Coronary artery (tissue), 2 donors: Measurements from ENCODE around the gene MYLK.

ENCODE experiments used
- DNase-seq: peaks from one replicate; pipeline ENCODE4 v3.0.0-alpha.2; 2017; ENCODE audit warnings: low spot score
- H3K27ac ChIP-seq, 2 donors: fragments of 200-600 bp; sonication (generic); one replicate each; pipeline ENCODE4 v1.5.1; 2016 to 2019
- H3K4me3 ChIP-seq: fragments of 200-600 bp; sonication (generic); 2 replicates; pipeline ENCODE4 v1.5.1; 2016; ENCODE audit warnings: mild to moderate bottlenecking, moderate library complexity
- TF ChIP-seq, protein P1 (sequence below): fragments of 200-600 bp; sonication (generic); IDR thresholded peaks from one replicate; pipeline ENCODE4 v1.5.1; 2019; ENCODE audit warnings: antibody characterized with exemption

Gene MYLK

GRCh38 chr3:123634149-123635051, 249.7 kb downstream of the MYLK start:
- Histone ChIP-seq H3K27ac (peak overlapping the region; percentile 44 to 66), H3K4me3 (peak overlapping the region; percentile 3)
- no peak for DNase-seq
- TF ChIP-seq, protein P1, sequence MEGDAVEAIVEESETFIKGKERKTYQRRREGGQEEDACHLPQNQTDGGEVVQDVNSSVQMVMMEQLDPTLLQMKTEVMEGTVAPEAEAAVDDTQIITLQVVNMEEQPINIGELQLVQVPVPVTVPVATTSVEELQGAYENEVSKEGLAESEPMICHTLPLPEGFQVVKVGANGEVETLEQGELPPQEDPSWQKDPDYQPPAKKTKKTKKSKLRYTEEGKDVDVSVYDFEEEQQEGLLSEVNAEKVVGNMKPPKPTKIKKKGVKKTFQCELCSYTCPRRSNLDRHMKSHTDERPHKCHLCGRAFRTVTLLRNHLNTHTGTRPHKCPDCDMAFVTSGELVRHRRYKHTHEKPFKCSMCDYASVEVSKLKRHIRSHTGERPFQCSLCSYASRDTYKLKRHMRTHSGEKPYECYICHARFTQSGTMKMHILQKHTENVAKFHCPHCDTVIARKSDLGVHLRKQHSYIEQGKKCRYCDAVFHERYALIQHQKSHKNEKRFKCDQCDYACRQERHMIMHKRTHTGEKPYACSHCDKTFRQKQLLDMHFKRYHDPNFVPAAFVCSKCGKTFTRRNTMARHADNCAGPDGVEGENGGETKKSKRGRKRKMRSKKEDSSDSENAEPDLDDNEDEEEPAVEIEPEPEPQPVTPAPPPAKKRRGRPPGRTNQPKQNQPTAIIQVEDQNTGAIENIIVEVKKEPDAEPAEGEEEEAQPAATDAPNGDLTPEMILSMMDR: no peak

- DNase-seq: no peak
- Histone ChIP-seq H3K27ac (peak overlapping the region in 1 of 2 donors; percentile 66), H3K4me3 (no peak overlapping the region)
- TF ChIP-seq, protein P1: no peak
Measured at GRCh38 chr3:123633530-123633929, 250.6 kb downstream of the MYLK start.

DNA sequence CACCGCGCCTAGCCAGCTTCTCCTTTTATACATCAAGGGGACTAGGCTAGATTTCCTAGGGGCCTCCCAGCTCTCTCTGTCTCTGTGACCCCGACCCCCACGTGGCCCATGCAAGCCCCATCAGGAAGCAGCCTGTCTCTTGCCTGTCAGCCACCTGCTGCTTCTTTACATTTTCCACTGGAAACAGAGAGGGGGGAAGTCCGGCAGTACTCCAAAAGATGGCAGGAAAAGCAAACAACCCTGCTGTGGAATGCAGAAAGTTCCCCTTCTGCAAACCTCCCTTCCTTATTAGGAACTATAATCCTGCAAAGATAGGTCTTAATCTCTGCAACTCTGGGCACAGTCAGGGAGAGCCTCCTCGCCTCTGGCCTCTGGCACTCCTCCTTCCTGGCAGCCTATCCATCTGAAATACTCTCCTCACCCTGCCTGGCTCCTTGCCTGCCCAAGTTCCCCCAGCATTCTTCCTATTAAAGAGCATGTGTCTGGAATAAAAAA, 251.9 kb downstream of the MYLK start:
- TF ChIP-seq, protein P1: no peak
- H3K27ac ChIP-seq: peak overlapping the region; percentile 14 to 66
- H3K4me3 ChIP-seq: no peak overlapping the region
- peak; percentile 67 for DNase-seq

GRCh38 chr3:123629747-123630047, 254.4 kb downstream of the MYLK start:
- TF ChIP-seq, protein P1: no peak
- DNase-seq: no peak
- Histone ChIP-seq H3K27ac (peak overlapping the region in 1 of 2 donors; percentile 63), H3K4me3 (no peak overlapping the region)

GRCh38 chr3:123628996-123629746, 255.0 kb downstream of the MYLK start:
- H3K27ac ChIP-seq: peak overlapping the region; percentile 27 to 63
- peak; percentile 57 for DNase-seq
- no peak overlapping the region for H3K4me3 ChIP-seq
- TF ChIP-seq, protein P1: no peak

GRCh38 chr3:123627673-123628670, 256.2 kb downstream of the MYLK start:
- Histone ChIP-seq H3K27ac (peak overlapping the region; percentile 27 to 63), H3K4me3 (no peak overlapping the region)
- peak; percentile 79 for DNase-seq
- TF ChIP-seq, protein P1: no peak
